Measurements from ENCODE around the gene RNF14. TPM values are rescaled to one million over a fixed set of nuclear protein-coding genes. Genes with fewer than 3 reads are reported as not detected.

Gene RNF14
- total RNA-seq, 4 donors from 2014 or later: 33.8 to 53.5 (median 45.7) TPM

- Histone ChIP-seq H3K27ac (no peak overlapping the region), H3K36me3 (no peaks in the 10 kb centered on the region), H3K4me3 (no peak overlapping the region), H3K4me1 (peaks cover 31% of the 10 kb centered on the region), H3K9me3 (no peaks in the 10 kb centered on the region), H3K27me3 (no peaks in the 10 kb centered on the region)
- 95% methylated on average over 2 of the region's 2 CpGs for WGBS
- TF ChIP-seq POLR2A (IDR thresholded peaks at IDR 0.05): no peak
- TF ChIP-seq CTCF (IDR thresholded peaks at IDR 0.05): no peak
- no peak for TF ChIP-seq POLR2AphosphoS5 (IDR thresholded peaks at IDR 0.05)
- no peak for TF ChIP-seq EP300 (IDR thresholded peaks at IDR 0.05)
- no peak for DNase-seq (ENCODE audit: low spot score in 2 of 2)
These were observed 2.0 kb upstream of the RNF14 start for GRCh38 chr5:141966963-141967333.

GRCh38 chr5:141969783-141970771 lies 1.2 kb downstream of the RNF14 start:
- Histone ChIP-seq H3K4me3 (peak overlapping the region; percentile 88), H3K4me1 (peaks cover 31% of the 10 kb centered on the region), H3K9me3 (no peaks in the 10 kb centered on the region), H3K27me3 (no peaks in the 10 kb centered on the region), H3K36me3 (peaks cover 23% of the 10 kb centered on the region), H3K27ac (peak overlapping the region; percentile 99)
- 56% methylated on average over 2 of the region's 2 CpGs for WGBS
- no peak for TF ChIP-seq POLR2AphosphoS5 (IDR thresholded peaks at IDR 0.05)
- no peak for TF ChIP-seq EP300 (IDR thresholded peaks at IDR 0.05)
- TF ChIP-seq CTCF (IDR thresholded peaks at IDR 0.05): no peak
- no peak for TF ChIP-seq POLR2A (IDR thresholded peaks at IDR 0.05)
- no peak for DNase-seq (ENCODE audit: low spot score in 2 of 2)

GRCh38 chr5:141973871-141974595 lies 5.1 kb downstream of the RNF14 start:
- H3K4me1 ChIP-seq: peaks cover 23% of the 10 kb centered on the region
- TF ChIP-seq POLR2AphosphoS5 (IDR thresholded peaks at IDR 0.05) (no peak), EP300 (IDR thresholded peaks at IDR 0.05) (no peak), CTCF (IDR thresholded peaks at IDR 0.05) (no peak), POLR2A (IDR thresholded peaks at IDR 0.05) (no peak)
- no peaks in the 10 kb centered on the region for H3K9me3 ChIP-seq
- DNase-seq (ENCODE audit: low spot score in 2 of 2): no peak
- WGBS: 84% methylated on average over 1 of the region's 1 CpG
- H3K27me3 ChIP-seq: no peaks in the 10 kb centered on the region
- no peak overlapping the region for H3K27ac ChIP-seq
- no peak overlapping the region for H3K4me3 ChIP-seq
- peaks cover 37% of the 10 kb centered on the region for H3K36me3 ChIP-seq

GRCh38 chr5:141976176-141976575 lies 7.3 kb downstream of the RNF14 start:
- peaks cover 58% of the 10 kb centered on the region for H3K36me3 ChIP-seq
- H3K4me1 ChIP-seq: peaks cover 6% of the 10 kb centered on the region
- H3K4me3 ChIP-seq: no peak overlapping the region
- DNase-seq (ENCODE audit: low spot score in 2 of 2): no peak
- WGBS: 60% methylated on average over 6 of the region's 6 CpGs
- no peaks in the 10 kb centered on the region for H3K27me3 ChIP-seq
- no peak overlapping the region for H3K27ac ChIP-seq
- H3K9me3 ChIP-seq: no peaks in the 10 kb centered on the region
- TF ChIP-seq POLR2AphosphoS5 (IDR thresholded peaks at IDR 0.05): no peak
- no peak for TF ChIP-seq CTCF (IDR thresholded peaks at IDR 0.05)
- no peak for TF ChIP-seq EP300 (IDR thresholded peaks at IDR 0.05)
- TF ChIP-seq POLR2A (IDR thresholded peaks at IDR 0.05): no peak

- Histone ChIP-seq H3K4me3 (no peak overlapping the region), H3K9me3 (no peaks in the 10 kb centered on the region), H3K36me3 (peaks cover 68% of the 10 kb centered on the region), H3K27me3 (no peaks in the 10 kb centered on the region), H3K4me1 (no peaks in the 10 kb centered on the region), H3K27ac (no peak overlapping the region)
- no peak for TF ChIP-seq EP300 (IDR thresholded peaks at IDR 0.05)
- TF ChIP-seq POLR2AphosphoS5 (IDR thresholded peaks at IDR 0.05): no peak
- no peak for TF ChIP-seq POLR2A (IDR thresholded peaks at IDR 0.05)
- no peak for TF ChIP-seq CTCF (IDR thresholded peaks at IDR 0.05)
- DNase-seq (ENCODE audit: low spot score in 2 of 2): no peak
These were observed 9.5 kb downstream of the RNF14 start for GRCh38 chr5:141978389-141978788.
